GM21737 (cell line): ENCODE measurements around the gene USP6.
"Not testable (repeated sequence)": the region's sequence is repeated elsewhere in the genome, so short reads cannot be mapped to it uniquely, and the experiment has no call there.

Source experiments
- ATAC-seq: cut with Tn5 transposase; IDR thresholded peaks from one replicate; pipeline ENCODE4 v1.9.1; 2021; ENCODE audit warnings: mild to moderate bottlenecking, moderate library complexity; ENCODE audit not compliant: unreplicated experiment

USP6 gene

GRCh38 chr17:5121186-5121841 is 5.5 kb downstream of the USP6 start:
- no peak for ATAC-seq

GRCh38 chr17:5122056-5122455 is 6.2 kb downstream of the USP6 start:
- not testable (repeated sequence) for ATAC-seq

DNA sequence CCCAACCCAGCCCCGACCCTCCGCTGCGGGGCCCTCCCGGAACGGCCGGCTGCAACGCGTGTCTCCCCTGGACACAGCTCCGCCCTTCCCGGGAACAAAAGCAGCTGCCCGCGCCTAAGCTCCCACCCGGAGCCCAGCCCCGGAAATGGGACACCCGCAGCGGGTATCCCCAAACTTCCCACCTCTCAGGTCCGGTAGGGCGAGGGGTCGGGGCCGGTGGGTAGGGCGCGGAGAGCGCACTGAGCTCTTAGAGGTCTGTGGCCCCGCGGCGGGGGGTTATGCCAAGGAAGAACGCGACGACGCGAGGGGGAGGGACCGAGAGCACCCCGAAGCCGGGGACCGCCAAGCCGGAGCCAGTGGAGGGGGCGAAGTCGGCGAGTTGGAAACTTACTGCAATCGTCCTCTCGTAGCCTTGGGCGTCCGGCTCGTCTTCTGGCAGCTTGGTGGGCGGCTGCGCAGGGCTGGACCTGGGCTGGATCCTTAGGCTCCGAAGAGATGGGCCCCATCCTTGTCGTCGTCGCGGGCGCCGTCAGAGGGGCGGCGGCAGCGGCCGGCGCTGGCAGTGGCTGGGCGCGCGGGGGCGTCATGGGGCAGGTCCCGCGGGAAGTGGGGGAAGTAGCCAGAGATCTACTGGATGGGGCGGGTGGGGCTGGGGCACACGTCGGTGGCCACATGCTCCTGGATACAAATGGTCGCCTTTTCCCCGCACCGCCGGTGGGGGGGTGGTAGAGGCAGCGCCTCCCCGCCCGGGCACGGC is 6.9 kb downstream of the USP6 start:
- ATAC-seq = no peak

- no peak for ATAC-seq
Observed at GRCh38 chr17:5123343-5124124, 7.7 kb downstream of the USP6 start.

- not testable (repeated sequence) for ATAC-seq
Observed at GRCh38 chr17:5124125-5124760, 8.4 kb downstream of the USP6 start.

GRCh38 chr17:5124896-5125295 is 9.1 kb downstream of the USP6 start:
- ATAC-seq = not testable (repeated sequence)

GRCh38 chr17:5126719-5127488 is 11.1 kb downstream of the USP6 start:
- no peak for ATAC-seq

GRCh38 chr17:5127910-5128309 is 12.1 kb downstream of the USP6 start:
- ATAC-seq = no peak

- ATAC-seq = not testable (repeated sequence)
Observed at GRCh38 chr17:5128387-5128786, 12.6 kb downstream of the USP6 start.

GRCh38 chr17:5128905-5129535 is 13.2 kb downstream of the USP6 start:
- no peak for ATAC-seq

- ATAC-seq = not testable (repeated sequence)
Observed at GRCh38 chr17:5129770-5130169, 13.9 kb downstream of the USP6 start.

GRCh38 chr17:5130261-5130660 is 14.4 kb downstream of the USP6 start:
- not testable (repeated sequence) for ATAC-seq

DNA sequence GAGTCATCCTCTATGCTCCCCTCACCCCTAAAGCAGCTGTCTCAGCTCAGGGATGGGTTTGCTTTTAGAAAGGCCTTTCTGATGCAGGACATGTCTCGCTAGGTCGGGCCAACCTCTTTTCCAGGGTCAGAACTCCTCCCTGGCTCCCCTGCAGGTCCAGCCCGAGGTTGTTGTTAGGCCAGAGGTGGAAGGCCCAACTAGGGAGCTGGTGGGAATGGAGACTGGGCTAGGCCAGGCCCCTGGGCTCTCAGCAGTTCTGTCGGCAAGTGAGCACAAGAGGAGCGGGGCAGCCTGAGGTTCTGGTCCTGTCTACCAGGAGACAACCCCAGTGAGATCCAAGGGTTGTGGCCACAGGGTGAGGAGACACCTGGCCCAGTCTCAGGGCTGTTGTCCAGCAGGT is 14.9 kb downstream of the USP6 start:
- not testable (repeated sequence) for ATAC-seq

GRCh38 chr17:5131146-5131715 is 15.4 kb downstream of the USP6 start:
- no peak for ATAC-seq

DNA sequence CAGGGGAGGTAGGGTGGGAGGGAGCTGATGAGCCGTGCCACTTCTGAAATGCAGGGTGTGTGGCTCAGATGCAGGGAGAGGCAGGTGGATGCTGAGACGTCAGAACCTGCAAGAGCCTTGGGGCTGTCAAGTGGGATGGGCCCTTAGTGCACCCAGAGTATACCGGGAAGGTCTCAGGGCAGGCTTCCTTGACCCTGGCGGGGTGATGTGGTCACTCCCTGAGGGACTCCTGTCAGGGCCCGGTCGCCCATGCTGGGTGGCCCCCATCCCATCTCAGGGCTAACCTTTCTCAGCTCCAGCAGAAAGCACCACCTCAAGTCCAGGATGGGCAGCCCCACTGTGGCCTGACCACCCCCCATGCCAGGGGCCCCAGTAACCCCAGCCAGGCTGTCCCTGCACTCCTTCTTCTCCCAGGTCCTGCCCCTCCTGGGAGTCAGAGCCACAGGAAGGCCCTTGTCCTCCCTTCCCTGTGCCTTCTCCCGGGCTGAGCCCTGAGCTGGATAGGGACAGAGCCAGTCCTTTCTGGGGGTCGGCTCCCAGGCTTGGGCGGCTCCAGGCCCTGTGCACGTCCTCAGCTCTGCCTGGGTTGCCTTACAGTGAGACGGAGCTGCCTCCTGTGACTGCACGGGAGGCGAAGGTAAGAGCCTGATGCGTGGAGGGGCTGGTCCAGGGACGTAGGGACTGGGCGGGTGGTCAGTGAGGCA is 16.1 kb downstream of the USP6 start:
- not testable (repeated sequence) for ATAC-seq

GRCh38 chr17:5132503-5133225 is 16.8 kb downstream of the USP6 start:
- not testable (repeated sequence) for ATAC-seq

GRCh38 chr17:5133311-5133710 is 17.5 kb downstream of the USP6 start:
- ATAC-seq = no peak

DNA sequence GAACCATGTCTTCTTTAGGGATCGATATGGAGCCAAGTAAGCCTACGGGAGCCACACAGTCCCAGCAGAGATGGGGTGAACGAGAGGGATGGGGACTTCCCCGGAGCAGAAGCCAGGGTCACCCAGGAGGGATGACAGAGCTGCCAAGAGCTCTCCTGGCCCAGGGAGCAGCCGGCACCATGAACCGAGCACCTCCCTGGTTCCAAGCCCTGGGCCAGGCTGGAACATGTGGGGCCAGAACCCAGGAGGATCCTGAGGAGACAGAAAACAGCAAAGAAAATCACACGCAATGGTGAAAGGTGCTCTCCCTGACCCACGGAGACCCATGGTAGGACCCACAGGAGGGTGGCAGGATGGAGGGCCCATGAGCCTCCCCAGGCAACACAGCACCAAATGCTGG is 18.1 kb downstream of the USP6 start:
- not testable (repeated sequence) for ATAC-seq
